ENCODE measurements around the gene COMT.
"Not testable (repeated sequence)": the region's sequence is repeated elsewhere in the genome, so short reads cannot be mapped to it uniquely, and the experiment has no call there.

COMT gene

GRCh38 chr22:19930551-19931486 is 10.8 kb upstream of the COMT start:
- no peak for DNase-seq

- no peak for DNase-seq
Observed at GRCh38 chr22:19931514-19931913, 10.1 kb upstream of the COMT start.

GRCh38 chr22:19932367-19933206 is 9.0 kb upstream of the COMT start:
- peak in 1 of 2 donors; percentile 5 for DNase-seq

- no peak for DNase-seq
Observed at GRCh38 chr22:19933341-19934241, 8.0 kb upstream of the COMT start.

- not testable (repeated sequence) for DNase-seq
Observed at GRCh38 chr22:19935123-19935718, 6.4 kb upstream of the COMT start.

GRCh38 chr22:19936513-19936912 is 5.1 kb upstream of the COMT start:
- no peak for DNase-seq

GRCh38 chr22:19937616-19938473 is 3.7 kb upstream of the COMT start:
- DNase-seq = no peak

GRCh38 chr22:19940536-19941364 is 822 bp upstream of the COMT start:
- DNase-seq = no peak

- peak in 1 of 2 donors; percentile 51 for DNase-seq
Observed at GRCh38 chr22:19942157-19943081, 847 bp downstream of the COMT start.

GRCh38 chr22:19943082-19944026 is 1.8 kb downstream of the COMT start:
- no peak for DNase-seq

GRCh38 chr22:19948057-19948760 is 6.6 kb downstream of the COMT start:
- DNase-seq = no peak

- DNase-seq = no peak
Observed at GRCh38 chr22:19951346-19951745, 9.8 kb downstream of the COMT start.

GRCh38 chr22:19955241-19956128 is 13.9 kb downstream of the COMT start:
- peak in 1 of 2 donors; percentile 78 for DNase-seq

- DNase-seq = no peak
Observed at GRCh38 chr22:19957445-19957844, 15.9 kb downstream of the COMT start.

GRCh38 chr22:19958083-19959042 is 16.8 kb downstream of the COMT start:
- no peak for DNase-seq
